GM12878 (cell line): Measurements from ENCODE around the gene RPL18. TPM values are rescaled to one million over a fixed set of nuclear protein-coding genes. Genes with fewer than 3 reads are reported as not detected.

Experiments used
- ATAC-seq: fragments of 200-7000 bp; cut with Tn5 transposase; 3 replicates; pipeline ENCODE4 v1.9.1; 2020; ENCODE audit warnings: mild to moderate bottlenecking, moderate library complexity
- BruUV-seq: library from RNA; stranded (reverse); fragments of 400-500 nt; replicated peaks from 2 replicates; lab custom pipeline; 2021; lab: Mats Ljungman, UMichigan
- CTCF ChIA-PET: fragments of 300-600 bp; sonication (Branson Sonifier 250); formaldehyde crosslinking; extraction: SDS; loops from one replicate; lab custom pipeline; 2021; ENCODE audit warnings: inconsistent platforms; lab: Yijun Ruan, JAX
- POLR2A ChIA-PET: fragments of 350-600 bp; formaldehyde crosslinking; extraction: SDS; loops from one replicate; lab custom pipeline; 2021; ENCODE audit warnings: inconsistent platforms; lab: Charles Lee
- RAD21 ChIA-PET: fragments of 300-600 bp; sonication (Branson Sonifier 250); formaldehyde crosslinking; loops from one replicate; lab custom pipeline; 2023; ENCODE audit warnings: antibody characterized with exemption; ENCODE audit not compliant: unreplicated experiment; lab: Charles Lee
- SMC1A ChIA-PET: fragments of 300-600 bp; sonication (Branson Sonifier 250); formaldehyde crosslinking; loops from one replicate; lab custom pipeline; 2023; ENCODE audit not compliant: unreplicated experiment, uncharacterized antibody; lab: Charles Lee
- DNase-seq: peaks from one replicate; pipeline ENCODE4 v3.0.0-alpha.2; 2011; ENCODE audit warnings: low read depth, low spot score
- FAIRE-seq: peaks from 3 replicates; lab custom pipeline; 2011; peaks lifted over from hg19 to GRCh38; lab: Jason Lieb, UNC
- H2AFZ ChIP-seq: 2 replicates; pipeline ENCODE4 v1.6.0; 2011; ENCODE audit warnings: low read depth, low read length, control low read depth; ENCODE audit not compliant: control insufficient read depth
- H3K27ac ChIP-seq: 2 replicates; pipeline ENCODE4 v1.5.1; 2011; ENCODE audit warnings: control low read depth; ENCODE audit not compliant: control insufficient read depth, insufficient read depth
- H3K27me3 ChIP-seq, 2 experiments: replicated peaks in 1 of 2; 2 replicates each; pipeline versions ENCODE4 v1.6.0 to v1.6.1; 2011; ENCODE audit warnings: low read length in 1 of 2; ENCODE audit not compliant: control insufficient read depth in 2 of 2, insufficient read depth in 2 of 2
- H3K36me3 ChIP-seq, 2 experiments: 2 replicates each; pipeline ENCODE4 v1.5.1; 2011; ENCODE audit warnings: low read length in 1 of 2; ENCODE audit not compliant: control insufficient read depth in 2 of 2, insufficient read depth in 2 of 2
- H3K4me1 ChIP-seq: 2 replicates; pipeline ENCODE4 v1.6.1; 2011; ENCODE audit warnings: mild to moderate bottlenecking, low read length, moderate library complexity, mixed read lengths; ENCODE audit not compliant: control insufficient read depth, insufficient read depth
- H3K4me2 ChIP-seq: 2 replicates; pipeline ENCODE4 v1.6.0; 2011; ENCODE audit warnings: control low read depth; ENCODE audit not compliant: control insufficient read depth, insufficient read depth
- H3K4me3 ChIP-seq: fragments of 200-600 bp; sonication (generic); 2 replicates; pipeline ENCODE4 v1.5.1; 2016
- H3K79me2 ChIP-seq: 2 replicates; pipeline ENCODE4 v1.6.0; 2011; ENCODE audit warnings: low read length; ENCODE audit not compliant: control insufficient read depth, insufficient read depth
- H3K9ac ChIP-seq: 2 replicates; pipeline ENCODE4 v1.8.0; 2011; ENCODE audit warnings: low read length, control low read depth, mixed read lengths; ENCODE audit not compliant: control insufficient read depth, insufficient read depth
- H3K9me3 ChIP-seq: replicated peaks from 3 replicates; pipeline ENCODE4 v1.5.1; 2011; ENCODE audit warnings: mild to moderate bottlenecking, low read length; ENCODE audit not compliant: control insufficient read depth, insufficient read depth
- H4K20me1 ChIP-seq: 2 replicates; pipeline ENCODE4 v1.6.0; 2011; ENCODE audit not compliant: control insufficient read depth, insufficient read depth
- BMI1 ChIP-seq: fragments of 450-650 bp; IDR thresholded peaks from 2 replicates; pipeline ENCODE4 v1.6.1; 2016; ENCODE audit warnings: mild to moderate bottlenecking, moderate library complexity, borderline replicate concordance
- ESRRA ChIP-seq: IDR thresholded peaks from 2 replicates; pipeline ENCODE4 v1.6.1; 2012; ENCODE audit warnings: mild to moderate bottlenecking, low read length, improper control_type of control experiment
- FOS ChIP-seq: IDR thresholded peaks from 3 replicates; pipeline ENCODE4 v1.6.1; 2011; ENCODE audit warnings: borderline replicate concordance; ENCODE audit not compliant: insufficient read length; ENCODE audit errors: extremely low read depth
- NRF1 ChIP-seq: conservative IDR thresholded peaks from 2 replicates; pipeline ENCODE4 v1.6.1; 2011; ENCODE audit warnings: mild to moderate bottlenecking, low read depth, low read length, improper control_type of control experiment
- SMAD1 ChIP-seq: fragments of 450-650 bp; IDR thresholded peaks from 2 replicates; pipeline ENCODE4 v1.6.1; 2018; ENCODE audit warnings: mild to moderate bottlenecking, low read depth; ENCODE audit not compliant: partially characterized antibody
- SREBF1 ChIP-seq: IDR thresholded peaks from 2 replicates; pipeline ENCODE4 v1.6.1; 2012; ENCODE audit warnings: mild to moderate bottlenecking, low read length
- SUPT20H ChIP-seq: IDR thresholded peaks from 2 replicates; pipeline ENCODE4 v1.6.1; 2011; ENCODE audit warnings: low read depth, mild to moderate bottlenecking, low read length, moderate library complexity, borderline replicate concordance; ENCODE audit not compliant: control insufficient read depth
- ZNF207 ChIP-seq: fragments of 450-650 bp; IDR thresholded peaks from 2 replicates; pipeline ENCODE4 v1.6.1; 2014; ENCODE audit warnings: antibody characterized with exemption, mild to moderate bottlenecking, borderline replicate concordance
- ZSCAN29 ChIP-seq: fragments of 450-650 bp; IDR thresholded peaks from 2 replicates; pipeline ENCODE4 v1.6.1; 2017; ENCODE audit warnings: mild to moderate bottlenecking, moderate library complexity
- WGBS: methylation state at CpG from one replicate; pipeline ENCODE4 v1.1.6; 2016; ENCODE audit warnings: low lambda C conversion rate; ENCODE audit not compliant: insufficient replicate concordance, insufficient coverage; ENCODE audit errors: missing lambda C conversion rate; 5-methylcytosine and 5-hydroxymethylcytosine counted together
- in situ Hi-C: fragments of 300-500 bp; cut with MboI; formaldehyde crosslinking; loops from 9 replicates; pipeline ENCODE4 v1.14.3; 2018; ENCODE audit warnings: mixed read lengths
- intact Hi-C: fragments of 100-400 bp; cut with micrococcal nuclease; formaldehyde crosslinking; loops from one replicate; pipeline ENCODE4 v1.14.2; 2022; ENCODE audit not compliant: unreplicated experiment
- polyA plus RNA-seq, 11 experiments: library from polyadenylated mRNA; depleted of rRNA in 4 of 11; unstranded in 6 of 11; stranded (reverse) in 5 of 11; fragments of >200 nt; fragmentation: Nextera tagmentation in 4 of 11; fragmentation: Illumina TruSeq in 1 of 11; extraction: Ambion mirVana in 4 of 11; extraction: Trizol in 1 of 11; gene quantifications; 1 replicate in 1 of 11; 2 replicates in 10 of 11; pipeline versions ENCODE4 v1.2.1 to v1.2.3, GENCODE V29; 2011 to 2016; ENCODE audit warnings: inconsistent platforms in 2 of 11, missing spikeins in 2 of 11, low read depth in 1 of 11
- total RNA-seq, 4 experiments: library from RNA; depleted of rRNA in 3 of 4; stranded (reverse); fragments of >200 nt in 3 of 4; fragmentation: Illumina TruSeq in 1 of 4; extraction: Trizol in 1 of 4; gene quantifications; 2 replicates each; pipeline versions ENCODE4 v1.2.1 to v1.2.3, GENCODE V29; 2013 to 2021
- TF ChIP-seq, protein P1 (sequence below): fragments of 450-650 bp; IDR thresholded peaks from 2 replicates; pipeline ENCODE4 v1.6.1; 2014; ENCODE audit warnings: mild to moderate bottlenecking
- TF ChIP-seq, protein P2 (sequence below): fragments of 150-350 bp; IDR thresholded peaks from 2 replicates; pipeline ENCODE4 v1.6.1; 2016; ENCODE audit warnings: low read depth, low read length
- TF ChIP-seq, protein P3 (sequence below): IDR thresholded peaks from 2 replicates; pipeline ENCODE4 v1.6.1; 2012; ENCODE audit warnings: mild to moderate bottlenecking, low read depth, low read length
- TF ChIP-seq, protein P4 (sequence below): fragments of 450-650 bp; IDR thresholded peaks from 2 replicates; pipeline ENCODE4 v1.6.1; 2017; ENCODE audit warnings: mild to moderate bottlenecking

The RPL18 gene
- total and polyA plus RNA-seq, 10 of the 15 experiments (the other 5 are each of a cell fraction or from before 2014, with no cell fraction given), result 393 to 4,267 (median 2,019) TPM

DNA sequence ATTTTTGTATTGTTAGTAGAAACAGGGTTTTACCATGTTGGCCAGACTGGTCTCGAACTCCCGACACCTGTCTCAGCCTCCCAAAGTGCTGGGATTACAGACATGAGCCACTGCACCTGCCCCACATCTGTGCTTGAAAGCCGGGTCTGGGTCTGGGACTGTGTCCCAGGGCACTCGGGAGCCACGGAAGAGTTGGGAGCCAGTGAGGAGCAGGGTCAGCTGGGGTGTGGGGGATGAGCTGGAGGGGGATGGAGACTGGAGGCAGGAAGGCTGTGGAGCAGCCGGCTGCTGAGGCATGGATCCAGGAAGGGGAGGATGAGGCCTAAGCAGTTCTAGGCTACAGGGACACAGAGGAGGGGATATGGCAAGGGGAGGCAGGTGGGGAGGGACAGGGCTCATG, 23.1 kb downstream of the RPL18 start:
- H3K4me3 ChIP-seq, result no peak overlapping the region
- no peak for FAIRE-seq
- DNase-seq, result no peak
- POLR2A ChIA-PET, result no interaction called here
- H3K36me3 ChIP-seq, result no peaks in the 10 kb centered on the region
- H3K4me1 ChIP-seq, result peaks cover 6% of the 10 kb centered on the region; the same call in 1 of the 2 replicates
- TF ChIP-seq ZNF207 (no peak), FOS (no peak), SUPT20H (no peak), ESRRA (no peak), SMAD1 (no peak), NRF1 (no peak), SREBF1 (no peak), ZSCAN29 (no peak), BMI1 (no peak)
- TF ChIP-seq, protein P1, sequence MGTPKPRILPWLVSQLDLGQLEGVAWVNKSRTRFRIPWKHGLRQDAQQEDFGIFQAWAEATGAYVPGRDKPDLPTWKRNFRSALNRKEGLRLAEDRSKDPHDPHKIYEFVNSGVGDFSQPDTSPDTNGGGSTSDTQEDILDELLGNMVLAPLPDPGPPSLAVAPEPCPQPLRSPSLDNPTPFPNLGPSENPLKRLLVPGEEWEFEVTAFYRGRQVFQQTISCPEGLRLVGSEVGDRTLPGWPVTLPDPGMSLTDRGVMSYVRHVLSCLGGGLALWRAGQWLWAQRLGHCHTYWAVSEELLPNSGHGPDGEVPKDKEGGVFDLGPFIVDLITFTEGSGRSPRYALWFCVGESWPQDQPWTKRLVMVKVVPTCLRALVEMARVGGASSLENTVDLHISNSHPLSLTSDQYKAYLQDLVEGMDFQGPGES, result no peak
- TF ChIP-seq, protein P2, sequence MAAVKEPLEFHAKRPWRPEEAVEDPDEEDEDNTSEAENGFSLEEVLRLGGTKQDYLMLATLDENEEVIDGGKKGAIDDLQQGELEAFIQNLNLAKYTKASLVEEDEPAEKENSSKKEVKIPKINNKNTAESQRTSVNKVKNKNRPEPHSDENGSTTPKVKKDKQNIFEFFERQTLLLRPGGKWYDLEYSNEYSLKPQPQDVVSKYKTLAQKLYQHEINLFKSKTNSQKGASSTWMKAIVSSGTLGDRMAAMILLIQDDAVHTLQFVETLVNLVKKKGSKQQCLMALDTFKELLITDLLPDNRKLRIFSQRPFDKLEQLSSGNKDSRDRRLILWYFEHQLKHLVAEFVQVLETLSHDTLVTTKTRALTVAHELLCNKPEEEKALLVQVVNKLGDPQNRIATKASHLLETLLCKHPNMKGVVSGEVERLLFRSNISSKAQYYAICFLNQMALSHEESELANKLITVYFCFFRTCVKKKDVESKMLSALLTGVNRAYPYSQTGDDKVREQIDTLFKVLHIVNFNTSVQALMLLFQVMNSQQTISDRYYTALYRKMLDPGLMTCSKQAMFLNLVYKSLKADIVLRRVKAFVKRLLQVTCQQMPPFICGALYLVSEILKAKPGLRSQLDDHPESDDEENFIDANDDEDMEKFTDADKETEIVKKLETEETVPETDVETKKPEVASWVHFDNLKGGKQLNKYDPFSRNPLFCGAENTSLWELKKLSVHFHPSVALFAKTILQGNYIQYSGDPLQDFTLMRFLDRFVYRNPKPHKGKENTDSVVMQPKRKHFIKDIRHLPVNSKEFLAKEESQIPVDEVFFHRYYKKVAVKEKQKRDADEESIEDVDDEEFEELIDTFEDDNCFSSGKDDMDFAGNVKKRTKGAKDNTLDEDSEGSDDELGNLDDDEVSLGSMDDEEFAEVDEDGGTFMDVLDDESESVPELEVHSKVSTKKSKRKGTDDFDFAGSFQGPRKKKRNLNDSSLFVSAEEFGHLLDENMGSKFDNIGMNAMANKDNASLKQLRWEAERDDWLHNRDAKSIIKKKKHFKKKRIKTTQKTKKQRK, result no peak
- TF ChIP-seq, protein P3, sequence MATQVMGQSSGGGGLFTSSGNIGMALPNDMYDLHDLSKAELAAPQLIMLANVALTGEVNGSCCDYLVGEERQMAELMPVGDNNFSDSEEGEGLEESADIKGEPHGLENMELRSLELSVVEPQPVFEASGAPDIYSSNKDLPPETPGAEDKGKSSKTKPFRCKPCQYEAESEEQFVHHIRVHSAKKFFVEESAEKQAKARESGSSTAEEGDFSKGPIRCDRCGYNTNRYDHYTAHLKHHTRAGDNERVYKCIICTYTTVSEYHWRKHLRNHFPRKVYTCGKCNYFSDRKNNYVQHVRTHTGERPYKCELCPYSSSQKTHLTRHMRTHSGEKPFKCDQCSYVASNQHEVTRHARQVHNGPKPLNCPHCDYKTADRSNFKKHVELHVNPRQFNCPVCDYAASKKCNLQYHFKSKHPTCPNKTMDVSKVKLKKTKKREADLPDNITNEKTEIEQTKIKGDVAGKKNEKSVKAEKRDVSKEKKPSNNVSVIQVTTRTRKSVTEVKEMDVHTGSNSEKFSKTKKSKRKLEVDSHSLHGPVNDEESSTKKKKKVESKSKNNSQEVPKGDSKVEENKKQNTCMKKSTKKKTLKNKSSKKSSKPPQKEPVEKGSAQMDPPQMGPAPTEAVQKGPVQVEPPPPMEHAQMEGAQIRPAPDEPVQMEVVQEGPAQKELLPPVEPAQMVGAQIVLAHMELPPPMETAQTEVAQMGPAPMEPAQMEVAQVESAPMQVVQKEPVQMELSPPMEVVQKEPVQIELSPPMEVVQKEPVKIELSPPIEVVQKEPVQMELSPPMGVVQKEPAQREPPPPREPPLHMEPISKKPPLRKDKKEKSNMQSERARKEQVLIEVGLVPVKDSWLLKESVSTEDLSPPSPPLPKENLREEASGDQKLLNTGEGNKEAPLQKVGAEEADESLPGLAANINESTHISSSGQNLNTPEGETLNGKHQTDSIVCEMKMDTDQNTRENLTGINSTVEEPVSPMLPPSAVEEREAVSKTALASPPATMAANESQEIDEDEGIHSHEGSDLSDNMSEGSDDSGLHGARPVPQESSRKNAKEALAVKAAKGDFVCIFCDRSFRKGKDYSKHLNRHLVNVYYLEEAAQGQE, result no peak
- TF ChIP-seq, protein P4, sequence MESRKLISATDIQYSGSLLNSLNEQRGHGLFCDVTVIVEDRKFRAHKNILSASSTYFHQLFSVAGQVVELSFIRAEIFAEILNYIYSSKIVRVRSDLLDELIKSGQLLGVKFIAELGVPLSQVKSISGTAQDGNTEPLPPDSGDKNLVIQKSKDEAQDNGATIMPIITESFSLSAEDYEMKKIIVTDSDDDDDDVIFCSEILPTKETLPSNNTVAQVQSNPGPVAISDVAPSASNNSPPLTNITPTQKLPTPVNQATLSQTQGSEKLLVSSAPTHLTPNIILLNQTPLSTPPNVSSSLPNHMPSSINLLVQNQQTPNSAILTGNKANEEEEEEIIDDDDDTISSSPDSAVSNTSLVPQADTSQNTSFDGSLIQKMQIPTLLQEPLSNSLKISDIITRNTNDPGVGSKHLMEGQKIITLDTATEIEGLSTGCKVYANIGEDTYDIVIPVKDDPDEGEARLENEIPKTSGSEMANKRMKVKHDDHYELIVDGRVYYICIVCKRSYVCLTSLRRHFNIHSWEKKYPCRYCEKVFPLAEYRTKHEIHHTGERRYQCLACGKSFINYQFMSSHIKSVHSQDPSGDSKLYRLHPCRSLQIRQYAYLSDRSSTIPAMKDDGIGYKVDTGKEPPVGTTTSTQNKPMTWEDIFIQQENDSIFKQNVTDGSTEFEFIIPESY, result no peak
- no peak overlapping the region for H3K4me2 ChIP-seq
- intact Hi-C loops, result no loop called here
- no peak for ATAC-seq
- in situ Hi-C loops, result no loop called here
- no peak overlapping the region for H3K27ac ChIP-seq
- H3K79me2 ChIP-seq, result no peaks in the 10 kb centered on the region; the same call in 1 of the 2 replicates
- no TSS peak for BruUV-seq
- H3K27me3 ChIP-seq, result peaks cover 0 to 2% of the 10 kb centered on the region in 2 experiments; a peak in 1 of 4 replicates
- SMC1A ChIA-PET, result interaction anchor here (1.4 to 2.0 kb wide), 2 partner anchors 11 to 13 kb away, joined by 6 read pairs; no protein-coding TSS in a partner anchor
- CTCF ChIA-PET, result interaction anchor here (0.8 to 1.7 kb wide), 4 partner anchors 11 to 88 kb away, joined by 3 to 9 read pairs (median 4); no protein-coding TSS in a partner anchor
- no peak overlapping the region for H2AFZ ChIP-seq
- H3K9ac ChIP-seq, result no peak overlapping the region
- RAD21 ChIA-PET, result no interaction called here
- H3K9me3 ChIP-seq, result no peaks in the 10 kb centered on the region
- 53% methylated on average over 6 of the region's 6 CpGs for WGBS
- H4K20me1 ChIP-seq, result no peaks in the 10 kb centered on the region
